Measurements from ENCODE around the gene PDX1. TPM values are rescaled to one million over a fixed set of nuclear protein-coding genes. Genes with fewer than 3 reads are reported as not detected.

Gene PDX1
- total and polyA plus RNA-seq, 12 donors, result not detected

DNA sequence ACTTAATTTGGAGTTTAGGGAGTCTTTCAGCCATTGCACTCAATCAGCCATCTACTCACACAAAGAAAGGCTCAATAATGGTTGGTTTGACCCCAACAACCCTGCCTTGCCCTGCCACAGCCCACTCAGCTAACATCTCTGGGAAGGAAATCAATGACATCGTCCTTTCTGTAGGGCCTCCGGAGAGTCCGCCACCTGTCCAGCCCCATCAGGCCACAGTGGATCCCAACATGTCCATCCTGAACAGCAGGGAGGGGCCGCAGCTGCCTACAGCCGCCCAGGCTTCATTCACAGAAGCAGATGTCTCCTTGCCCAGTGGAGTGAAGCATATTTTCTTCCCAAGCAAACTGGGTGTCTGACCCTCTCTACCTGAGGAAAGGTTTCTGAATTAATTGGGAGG, 53.5 kb downstream of the PDX1 start:
- ATAC-seq (no peak), DNase-seq (no peak)
- Histone ChIP-seq H3K27me3 (peaks cover 64 to 100% (median 100%) of the 10 kb centered on the region in 7 donors), H3K4me3 (no peak overlapping the region), H3K27ac (no peak overlapping the region), H3K4me1 (peaks cover 0 to 27% (median 17%) of the 10 kb centered on the region in 9 donors), H3K9me3 (no peaks in the 10 kb centered on the region), H3K36me3 (no peaks in the 10 kb centered on the region)
- intact Hi-C loops (cut with DNase I), result no loop called here
- WGBS, 2 donors, result 18 to 19% methylated on average over 5 of the region's 5 CpGs
- TF ChIP-seq CTCF (IDR thresholded peaks at IDR 0.05), result no peak

- H3K4me3 ChIP-seq, result no peak overlapping the region
- peaks cover 0 to 26% (median 13%) of the 10 kb centered on the region in 9 donors for H3K4me1 ChIP-seq
- H3K36me3 ChIP-seq, result no peaks in the 10 kb centered on the region
- 7 to 8% methylated on average over 7 of the region's 7 CpGs for WGBS, 2 donors
- no peak overlapping the region for H3K27ac ChIP-seq
- DNase-seq (no peak), ATAC-seq (no peak)
- no peaks in the 10 kb centered on the region for H3K9me3 ChIP-seq
- H3K27me3 ChIP-seq, result peaks cover 64 to 100% (median 100%) of the 10 kb centered on the region in 7 donors
- intact Hi-C loops (cut with DNase I), result no loop called here
- TF ChIP-seq CTCF (IDR thresholded peaks at IDR 0.05), result no peak
Measured at GRCh38 chr13:27973961-27974662, 54.3 kb downstream of the PDX1 start.

Other genes with a start within 250 kb of the PDX1 start
- not detected for gene GSX1, start 127.5 kb upstream of the PDX1 start, total RNA-seq
- gene GSX1, start 127.5 kb upstream of the PDX1 start, polyA plus RNA-seq, result not detected
- not detected for gene CDX2, start 49.3 kb downstream of the PDX1 start, total RNA-seq
- not detected for gene CDX2, start 49.3 kb downstream of the PDX1 start, polyA plus RNA-seq
- gene URAD, start 68.7 kb downstream of the PDX1 start, total RNA-seq, result not detected
- under 1 TPM in 1 of 2 donors, not detected in 1; 0.07 TPM for gene URAD, start 68.7 kb downstream of the PDX1 start, polyA plus RNA-seq
- under 1 TPM in 5 of 10 donors, not detected in 5; 0.07 to 0.95 (median 0.26) TPM for gene FLT3, start 180.6 kb downstream of the PDX1 start, total RNA-seq
- under 1 TPM; 0.12 to 0.15 TPM for gene FLT3, start 180.6 kb downstream of the PDX1 start, polyA plus RNA-seq
- 10 to 100 TPM in 8 of 10 donors, 1 to 10 TPM in 2; 7.4 to 14.0 (median 10.8) TPM for gene PAN3, start 218.5 kb downstream of the PDX1 start, total RNA-seq
- gene PAN3, start 218.5 kb downstream of the PDX1 start, polyA plus RNA-seq, result 10 to 100 TPM in 1 of 2 donors, 1 to 10 TPM in 1; 2.8 to 16.2 TPM

All from heart right ventricle (tissue), 16 donors.